ENCODE data around the gene ADIPOR2.

The ADIPOR2 gene

GRCh38 chr12:1690578-1691122 is at the start of gene ADIPOR2:
ADIPOR2 (plus strand) TSS chr12:1691070; CDS start chr12:1754344, 63,274 bp downstream.
- DNase-seq (ENCODE audit: low read depth, low spot score), result peak; percentile 80
- CTCF ChIA-PET, result interaction anchor here (1.1 to 1.5 kb wide), 3 partner anchors 10 to 100 kb away, joined by 4 to 6 read pairs (median 4); no protein-coding TSS in a partner anchor
- no peak for TF ChIP-seq CTCF (IDR thresholded peaks at IDR 0.05; ENCODE audit: insufficient read depth, low read length, missing control alignments)
- POLR2A ChIA-PET, result interaction anchor here (0.7 to 1.5 kb wide), 5 partner anchors 10 to 105 kb away, joined by 3 to 7 read pairs (median 4); no protein-coding TSS in a partner anchor
- peak within 1 kb of the TSS; percentile 91 for H3K4me3 ChIP-seq (ENCODE audit: low read depth, low read length)

GRCh38 chr12:1642513-1642912 is 48.4 kb upstream of the ADIPOR2 start:
- POLR2A ChIA-PET, result interaction anchor here (0.6 kb wide), 1 partner anchor 36 kb away, joined by 3 read pairs; no protein-coding TSS in a partner anchor
- CTCF ChIA-PET, result interaction anchor here (4.6 to 20.3 kb wide), 3 partner anchors 8 to 146 kb away, joined by 30 to 767 read pairs (median 223); partner anchors contain the start of gene WNT5B
- DNase-seq (ENCODE audit: low read depth, low spot score), result no peak
- no peak overlapping the region for H3K4me3 ChIP-seq (ENCODE audit: low read depth, low read length)
- no peak for TF ChIP-seq CTCF (IDR thresholded peaks at IDR 0.05; ENCODE audit: insufficient read depth, low read length, missing control alignments)

GRCh38 chr12:1643043-1643442 is 47.8 kb upstream of the ADIPOR2 start:
- TF ChIP-seq CTCF (IDR thresholded peaks at IDR 0.05; ENCODE audit: insufficient read depth, low read length, missing control alignments), result no peak
- ChIA-PET POLR2A (interaction anchor here (0.6 kb wide), 1 partner anchor 37 kb away, joined by 3 read pairs; no protein-coding TSS in a partner anchor), CTCF (interaction anchor here (0.6 to 20.3 kb wide), 4 partner anchors 8 to 146 kb away, joined by 3 to 767 read pairs (median 126); partner anchors contain the start of gene WNT5B)
- H3K4me3 ChIP-seq (ENCODE audit: low read depth, low read length), result no peak overlapping the region
- DNase-seq (ENCODE audit: low read depth, low spot score), result no peak

GRCh38 chr12:1643905-1644533 is 46.9 kb upstream of the ADIPOR2 start:
- no peak overlapping the region for H3K4me3 ChIP-seq (ENCODE audit: low read depth, low read length)
- POLR2A ChIA-PET, result interaction anchor here (1.1 kb wide), 1 partner anchor 18 kb away, joined by 3 read pairs; no protein-coding TSS in a partner anchor
- TF ChIP-seq CTCF (IDR thresholded peaks at IDR 0.05; ENCODE audit: insufficient read depth, low read length, missing control alignments), result no peak
- CTCF ChIA-PET, result interaction anchor here (0.8 to 20.3 kb wide), 7 partner anchors 9 to 296 kb away, joined by 3 to 767 read pairs (median 6); partner anchors contain the start of gene WNT5B
- DNase-seq (ENCODE audit: low read depth, low spot score), result no peak

GRCh38 chr12:1644534-1645438 is 46.1 kb upstream of the ADIPOR2 start:
- CTCF ChIA-PET, result interaction anchor here (0.6 to 20.3 kb wide), 8 partner anchors 9 to 295 kb away, joined by 3 to 767 read pairs (median 5); partner anchors contain the start of gene WNT5B
- POLR2A ChIA-PET, result interaction anchor here (1.1 kb wide), 1 partner anchor 17 kb away, joined by 3 read pairs; no protein-coding TSS in a partner anchor
- no peak for DNase-seq (ENCODE audit: low read depth, low spot score)
- no peak for TF ChIP-seq CTCF (IDR thresholded peaks at IDR 0.05; ENCODE audit: insufficient read depth, low read length, missing control alignments)
- H3K4me3 ChIP-seq (ENCODE audit: low read depth, low read length), result no peak overlapping the region

Data from AG04449 (cell line).